Measurements from ENCODE around the gene RAB24. TPM values are rescaled to one million over a fixed set of nuclear protein-coding genes. Genes with fewer than 3 reads are reported as not detected.

The RAB24 gene
- total RNA-seq, 3 donors from 2014 or later (not counting 1 experiment from before 2014, with no cell fraction given) = 42.5 to 55.4 (median 49.5) TPM

GRCh38 chr5:177311392-177311722 lies 7.8 kb upstream of the RAB24 start:
- peaks cover 67% of the 10 kb centered on the region for H3K4me1 ChIP-seq (ENCODE audit: control insufficient read depth, insufficient read depth, low read length)
- Mint-ChIP-seq H3K4me1 (peaks cover 34 to 45% of the 10 kb centered on the region in 2 donors), H3K27me3 (ENCODE audit: low read depth in 2 of 2) (no peaks in the 10 kb centered on the region), H3K27ac (peak overlapping the region in 1 of 2 donors; percentile 87), H3K36me3 (no peaks in the 10 kb centered on the region), H3K9me3 (no peaks in the 10 kb centered on the region), H3K4me3 (peak overlapping the region; percentile 86)
- no peaks in the 10 kb centered on the region for H3K27me3 ChIP-seq (ENCODE audit: control insufficient read depth, insufficient read depth, low read length)
- DNase-seq (no peak), ATAC-seq (no peak)
- H3K27ac ChIP-seq (ENCODE audit: low read length) = no peak overlapping the region
- no peak for TF ChIP-seq CTCF (IDR thresholded peaks at IDR 0.05)
- H3K4me3 ChIP-seq (ENCODE audit: low read length) = peak overlapping the region; percentile 51
- H3K36me3 ChIP-seq (ENCODE audit: control insufficient read depth, insufficient read depth, low read length) = peaks cover 11% of the 10 kb centered on the region
- intact Hi-C loops (cut with micrococcal nuclease) = loop anchor here (5.0 kb wide), 1 partner anchor 46 kb away; the partner anchor contains the start of gene RGS14
- under 1% methylated on average over 23 of the region's 23 CpGs for WGBS (ENCODE audit: insufficient coverage)
- H3K9me3 ChIP-seq (ENCODE audit: control insufficient read depth, insufficient read depth, low read length) = no peaks in the 10 kb centered on the region

- ATAC-seq (no peak), DNase-seq (peak in 1 of 2 donors; percentile 46)
- H3K4me3 Mint-ChIP-seq = peak overlapping the region; percentile 91
- Histone ChIP-seq H3K4me1 (ENCODE audit: control insufficient read depth, insufficient read depth, low read length) (peaks cover 72% of the 10 kb centered on the region), H3K4me3 (ENCODE audit: low read length) (peak overlapping the region; percentile 51), H3K27ac (ENCODE audit: low read length) (no peak overlapping the region), H3K9me3 (ENCODE audit: control insufficient read depth, insufficient read depth, low read length) (no peaks in the 10 kb centered on the region), H3K27me3 (ENCODE audit: control insufficient read depth, insufficient read depth, low read length) (no peaks in the 10 kb centered on the region), H3K36me3 (ENCODE audit: control insufficient read depth, insufficient read depth, low read length) (peaks cover 15% of the 10 kb centered on the region)
- 9% methylated on average over 16 of the region's 20 CpGs for WGBS (ENCODE audit: insufficient coverage)
- no peaks in the 10 kb centered on the region for H3K9me3 Mint-ChIP-seq
- peaks cover 36 to 48% of the 10 kb centered on the region in 2 donors for H3K4me1 Mint-ChIP-seq
- H3K36me3 Mint-ChIP-seq = no peaks in the 10 kb centered on the region
- intact Hi-C loops (cut with micrococcal nuclease) = loop anchor here (5.0 kb wide), 1 partner anchor 46 kb away; the partner anchor contains the start of gene RGS14
- H3K27me3 Mint-ChIP-seq (ENCODE audit: low read depth in 2 of 2) = no peaks in the 10 kb centered on the region
- TF ChIP-seq CTCF (IDR thresholded peaks at IDR 0.05) = no peak
- H3K27ac Mint-ChIP-seq = peak overlapping the region; percentile 68 to 87
Observed at GRCh38 chr5:177310757-177311391, 7.4 kb upstream of the RAB24 start.

- peak overlapping the region; percentile 91 for H3K4me3 Mint-ChIP-seq
- Histone ChIP-seq H3K9me3 (ENCODE audit: control insufficient read depth, insufficient read depth, low read length) (no peaks in the 10 kb centered on the region), H3K4me3 (ENCODE audit: low read length) (no peak overlapping the region), H3K36me3 (ENCODE audit: control insufficient read depth, insufficient read depth, low read length) (peaks cover 20% of the 10 kb centered on the region), H3K27ac (ENCODE audit: low read length) (no peak overlapping the region), H3K4me1 (ENCODE audit: control insufficient read depth, insufficient read depth, low read length) (peaks cover 77% of the 10 kb centered on the region), H3K27me3 (ENCODE audit: control insufficient read depth, insufficient read depth, low read length) (no peaks in the 10 kb centered on the region)
- no peak for ATAC-seq
- H3K27ac Mint-ChIP-seq = peak overlapping the region; percentile 68 to 87
- H3K9me3 Mint-ChIP-seq = no peaks in the 10 kb centered on the region
- TF ChIP-seq CTCF (IDR thresholded peaks at IDR 0.05) = no peak
- intact Hi-C loops (cut with micrococcal nuclease) = loop anchor here (5.0 kb wide), 1 partner anchor 47 kb away; the partner anchor contains the start of gene RGS14
- H3K36me3 Mint-ChIP-seq = no peaks in the 10 kb centered on the region
- H3K27me3 Mint-ChIP-seq (ENCODE audit: low read depth in 2 of 2) = no peaks in the 10 kb centered on the region
- DNase-seq = no peak
- peaks cover 41 to 53% of the 10 kb centered on the region in 2 donors for H3K4me1 Mint-ChIP-seq
- 87% methylated on average over 13 of the region's 13 CpGs for WGBS (ENCODE audit: insufficient coverage)
Observed at GRCh38 chr5:177310332-177310731, 6.8 kb upstream of the RAB24 start.

All from natural killer cell (primary cell).